Chondrocyte (in vitro differentiated cells): ENCODE measurements around the gene RUFY2. TPM values are rescaled to one million over a fixed set of nuclear protein-coding genes. Genes with fewer than 3 reads are reported as not detected.
"Not testable (repeated sequence)": the region's sequence is repeated elsewhere in the genome, so short reads cannot be mapped to it uniquely, and the experiment has no call there.

Source experiments
- DNase-seq: peaks from one replicate; pipeline ENCODE4 v3.0.0; 2021; ENCODE audit warnings: mixed read lengths, low spot score
- H3K27ac Mint-ChIP-seq: one replicate; pipeline ENCODE4 v1.8.0; 2021; ENCODE audit warnings: mild to moderate bottlenecking, moderate library complexity, mixed read lengths; ENCODE audit not compliant: unreplicated experiment
- H3K27me3 Mint-ChIP-seq: 2 replicates; pipeline ENCODE4 v1.8.0; 2021; ENCODE audit warnings: low read depth, mixed read lengths
- H3K36me3 Mint-ChIP-seq: 2 replicates; pipeline ENCODE4 v1.8.0; 2021; ENCODE audit warnings: low read depth, mixed read lengths
- H3K4me1 Mint-ChIP-seq: 2 replicates; pipeline ENCODE4 v1.8.0; 2021; ENCODE audit warnings: low read depth, mild to moderate bottlenecking, mixed read lengths
- H3K4me3 Mint-ChIP-seq: one replicate; pipeline ENCODE4 v1.8.0; 2021; ENCODE audit warnings: mild to moderate bottlenecking, moderate library complexity, mixed read lengths; ENCODE audit not compliant: unreplicated experiment
- H3K9me3 Mint-ChIP-seq: 2 replicates; pipeline ENCODE4 v1.8.0; 2021; ENCODE audit warnings: low read depth, mixed read lengths
- total RNA-seq: library from RNA; stranded (reverse); gene quantifications from 3 replicates; pipeline ENCODE4 v1.2.1, GENCODE V29; 2021
- TF ChIP-seq, protein P1 (sequence below): fragments of 200-600 bp; sonication (generic); IDR thresholded peaks from 2 replicates; pipeline ENCODE4 v1.5.0; 2021; ENCODE audit warnings: antibody characterized with exemption, mild to moderate bottlenecking, moderate library complexity

The RUFY2 gene
- total RNA-seq, 1 donor from 2014 or later: 20.2 TPM

DNA sequence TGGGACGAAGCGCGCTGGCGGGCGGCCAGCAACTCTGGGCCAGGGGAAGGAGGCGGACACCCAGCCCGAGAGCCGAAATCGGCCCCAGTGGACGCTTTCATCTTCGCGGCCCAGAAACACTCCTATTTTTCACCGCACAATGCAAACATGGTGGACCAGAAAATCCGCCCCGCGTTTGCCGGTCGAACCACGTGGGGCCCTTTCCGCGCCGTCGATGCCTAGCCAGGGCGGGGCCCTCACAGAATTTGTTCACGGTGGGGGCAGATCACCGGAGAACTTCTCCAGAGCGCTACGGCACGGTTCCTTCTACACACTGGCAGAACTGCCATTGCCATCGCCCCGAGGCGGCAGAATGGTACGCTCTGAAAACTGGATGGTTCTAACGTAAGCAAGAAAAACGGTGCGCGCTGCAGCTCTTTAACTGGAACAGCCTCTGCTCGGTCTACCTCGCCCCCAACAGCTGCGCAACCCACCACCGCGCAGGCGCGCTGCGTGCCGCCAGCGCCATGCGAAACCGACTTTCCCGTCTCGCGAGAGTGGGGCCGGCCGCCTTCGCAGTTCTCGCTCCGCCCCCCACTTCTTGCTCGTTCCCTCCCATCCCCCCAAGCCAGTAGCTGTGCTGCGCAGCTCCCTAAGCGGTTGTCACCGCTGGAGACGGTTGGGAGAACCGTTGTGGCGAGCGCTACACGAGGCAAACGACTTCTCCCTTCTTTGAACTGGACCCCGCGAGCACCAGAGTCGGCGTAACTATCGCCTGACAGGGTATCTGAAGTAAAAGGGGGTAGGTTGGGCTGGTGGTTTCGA, 75.4 kb downstream of the RUFY2 start, which contains the start of gene HNRNPH3:
HNRNPH3 (plus strand) TSS at position 610 of the 804 bp plus-strand sequence. CDS start 5,158 bp downstream, outside the sequence.
- peak; percentile 99 for DNase-seq
- peak within 1 kb of the TSS; percentile 99 for H3K27ac Mint-ChIP-seq
- H3K36me3 Mint-ChIP-seq: peaks cover 2% of the 10 kb centered on the region
- H3K4me3 Mint-ChIP-seq: peak within 1 kb of the TSS; percentile 94
- TF ChIP-seq, protein P1, sequence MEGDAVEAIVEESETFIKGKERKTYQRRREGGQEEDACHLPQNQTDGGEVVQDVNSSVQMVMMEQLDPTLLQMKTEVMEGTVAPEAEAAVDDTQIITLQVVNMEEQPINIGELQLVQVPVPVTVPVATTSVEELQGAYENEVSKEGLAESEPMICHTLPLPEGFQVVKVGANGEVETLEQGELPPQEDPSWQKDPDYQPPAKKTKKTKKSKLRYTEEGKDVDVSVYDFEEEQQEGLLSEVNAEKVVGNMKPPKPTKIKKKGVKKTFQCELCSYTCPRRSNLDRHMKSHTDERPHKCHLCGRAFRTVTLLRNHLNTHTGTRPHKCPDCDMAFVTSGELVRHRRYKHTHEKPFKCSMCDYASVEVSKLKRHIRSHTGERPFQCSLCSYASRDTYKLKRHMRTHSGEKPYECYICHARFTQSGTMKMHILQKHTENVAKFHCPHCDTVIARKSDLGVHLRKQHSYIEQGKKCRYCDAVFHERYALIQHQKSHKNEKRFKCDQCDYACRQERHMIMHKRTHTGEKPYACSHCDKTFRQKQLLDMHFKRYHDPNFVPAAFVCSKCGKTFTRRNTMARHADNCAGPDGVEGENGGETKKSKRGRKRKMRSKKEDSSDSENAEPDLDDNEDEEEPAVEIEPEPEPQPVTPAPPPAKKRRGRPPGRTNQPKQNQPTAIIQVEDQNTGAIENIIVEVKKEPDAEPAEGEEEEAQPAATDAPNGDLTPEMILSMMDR: peak; percentile 30
- peaks cover 60% of the 10 kb centered on the region for H3K4me1 Mint-ChIP-seq
- H3K9me3 Mint-ChIP-seq: no peaks in the 10 kb centered on the region
- no peaks in the 10 kb centered on the region for H3K27me3 Mint-ChIP-seq

- TF ChIP-seq, protein P1: no peak
- peak overlapping the region; percentile 99 for H3K27ac Mint-ChIP-seq
- H3K4me1 Mint-ChIP-seq: peaks cover 53% of the 10 kb centered on the region
- peak overlapping the region; percentile 94 for H3K4me3 Mint-ChIP-seq
- no peaks in the 10 kb centered on the region for H3K9me3 Mint-ChIP-seq
- DNase-seq: no peak
- H3K36me3 Mint-ChIP-seq: no peaks in the 10 kb centered on the region
- H3K27me3 Mint-ChIP-seq: no peaks in the 10 kb centered on the region
Measured at GRCh38 chr10:68330852-68331454, 76.1 kb downstream of the RUFY2 start.

DNA sequence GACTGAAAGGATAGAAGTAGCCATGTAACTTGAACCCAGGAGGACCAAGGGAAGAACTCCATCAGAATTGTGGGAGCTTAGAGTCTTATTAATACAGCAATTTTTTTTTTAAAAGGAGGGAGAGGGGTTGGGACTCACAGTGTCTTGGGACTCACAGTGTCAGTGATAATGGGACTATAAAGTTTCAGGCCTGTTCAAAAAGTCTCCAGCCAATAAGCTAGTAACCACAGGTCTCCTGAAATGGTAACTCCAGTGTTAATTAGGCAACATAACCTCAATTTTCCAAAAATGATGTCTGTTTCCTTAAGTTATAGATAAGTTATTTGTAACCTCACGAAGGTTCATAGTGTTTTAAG, 77.6 kb downstream of the RUFY2 start:
- Mint-ChIP-seq H3K9me3 (no peaks in the 10 kb centered on the region), H3K4me3 (no peak overlapping the region), H3K27ac (peak overlapping the region; percentile 88), H3K27me3 (no peaks in the 10 kb centered on the region), H3K4me1 (peaks cover 38% of the 10 kb centered on the region), H3K36me3 (no peaks in the 10 kb centered on the region)
- TF ChIP-seq, protein P1: no peak
- DNase-seq: no peak

DNA sequence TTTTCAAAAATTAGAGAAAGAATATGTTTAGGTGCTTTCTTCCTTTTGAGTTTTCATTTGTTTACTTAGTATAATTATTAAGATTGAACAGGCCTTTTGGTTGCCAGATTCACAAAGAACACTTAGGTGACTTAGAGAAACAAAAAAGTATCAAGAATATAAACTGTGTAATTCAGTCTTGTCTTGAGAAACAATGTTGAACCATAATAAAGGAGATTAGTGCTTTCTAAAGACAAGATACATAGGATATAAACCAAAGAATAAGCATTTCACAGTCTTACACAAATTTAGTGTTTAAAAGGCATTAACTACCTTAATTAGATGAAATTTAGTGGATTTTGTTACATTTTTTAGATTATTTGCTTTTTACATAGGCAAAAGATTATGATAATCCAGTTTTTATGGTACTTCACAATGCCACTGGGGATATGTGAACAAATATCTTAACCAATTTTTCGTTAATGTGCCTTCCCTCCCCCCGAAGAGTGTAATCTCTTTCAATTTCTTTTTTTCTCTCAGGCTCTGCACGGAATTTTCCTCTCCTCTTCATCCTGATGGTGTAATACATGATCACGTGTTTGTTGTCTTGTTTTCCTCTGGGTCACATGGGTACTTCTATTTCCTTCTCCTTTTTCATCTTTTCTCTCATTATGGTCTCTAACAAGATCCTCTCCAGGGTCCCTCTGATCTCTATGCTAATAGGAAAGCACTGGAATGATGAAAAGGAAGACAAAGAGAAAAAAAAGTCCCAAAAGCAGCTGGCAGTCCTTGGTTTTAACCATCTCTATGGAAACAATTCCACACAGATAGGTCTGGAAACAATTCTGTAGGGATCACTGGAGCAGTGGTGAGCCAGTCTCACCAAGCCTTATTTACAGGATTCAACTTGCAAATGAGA, 78.9 kb downstream of the RUFY2 start:
- H3K9me3 Mint-ChIP-seq: no peaks in the 10 kb centered on the region
- peak overlapping the region; percentile 88 for H3K27ac Mint-ChIP-seq
- H3K4me3 Mint-ChIP-seq: peak overlapping the region; percentile 8
- H3K36me3 Mint-ChIP-seq: no peaks in the 10 kb centered on the region
- DNase-seq: no peak
- peaks cover 38% of the 10 kb centered on the region for H3K4me1 Mint-ChIP-seq
- no peaks in the 10 kb centered on the region for H3K27me3 Mint-ChIP-seq
- TF ChIP-seq, protein P1: no peak

GRCh38 chr10:68324396-68324795, 82.7 kb downstream of the RUFY2 start:
- DNase-seq, H3K27ac Mint-ChIP-seq, H3K4me3 Mint-ChIP-seq, H3K36me3 Mint-ChIP-seq, H3K9me3 Mint-ChIP-seq, H3K27me3 Mint-ChIP-seq: not testable (repeated sequence)
- peaks cover 17% of the 10 kb centered on the region for H3K4me1 Mint-ChIP-seq
